DMS53 treated with DMSO at 0.1 percent for 48 hours (cell line): ENCODE measurements around the gene CMSS1.
"Not testable (repeated sequence)": the region's sequence is repeated elsewhere in the genome, so short reads cannot be mapped to it uniquely, and the experiment has no call there.

Experiments used
- DNase-seq: peaks from one replicate; lab custom pipeline; 2025; ENCODE audit not compliant: unreplicated experiment; lab: John Stamatoyannopoulos, UW

CMSS1 gene

DNA sequence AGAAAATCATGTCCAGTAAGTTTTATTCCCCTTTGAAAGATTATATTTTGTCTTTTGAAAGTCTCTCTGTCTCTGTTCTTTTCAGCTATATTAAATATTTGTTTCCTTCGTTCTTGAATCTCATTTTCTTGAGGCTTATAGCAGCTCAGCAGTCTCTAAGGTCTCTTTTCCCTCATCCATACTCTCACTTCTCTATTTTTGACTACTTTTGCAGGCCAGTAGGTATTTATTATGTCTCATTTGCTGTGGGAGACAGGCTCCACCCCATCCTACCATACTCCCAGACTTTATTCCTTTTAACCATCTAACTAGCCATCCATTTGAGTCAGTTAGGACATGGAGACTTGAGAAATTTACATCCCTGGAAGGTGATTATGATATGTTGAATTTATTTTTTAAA is 225.6 kb downstream of the CMSS1 start:
- no peak for DNase-seq

DNA sequence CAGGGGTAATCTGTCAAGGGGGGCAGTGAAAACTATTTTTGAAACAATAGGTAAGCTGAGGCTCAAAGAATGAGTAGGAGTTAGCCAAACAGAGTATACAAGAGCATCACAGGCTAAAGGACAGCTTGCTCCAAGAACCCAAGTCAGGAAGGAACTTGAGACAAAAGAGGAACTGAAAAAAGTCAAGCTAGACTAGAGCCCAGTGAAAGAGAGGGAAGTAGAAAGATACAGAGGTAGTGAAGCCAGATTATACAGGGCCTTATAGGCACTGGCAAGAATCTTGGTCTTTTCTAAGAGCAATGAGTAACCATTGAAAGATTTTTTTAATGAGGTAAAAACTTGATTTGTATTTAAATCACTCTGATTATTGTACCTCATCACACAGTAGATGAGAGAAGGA is 226.7 kb downstream of the CMSS1 start:
- no peak for DNase-seq

DNA sequence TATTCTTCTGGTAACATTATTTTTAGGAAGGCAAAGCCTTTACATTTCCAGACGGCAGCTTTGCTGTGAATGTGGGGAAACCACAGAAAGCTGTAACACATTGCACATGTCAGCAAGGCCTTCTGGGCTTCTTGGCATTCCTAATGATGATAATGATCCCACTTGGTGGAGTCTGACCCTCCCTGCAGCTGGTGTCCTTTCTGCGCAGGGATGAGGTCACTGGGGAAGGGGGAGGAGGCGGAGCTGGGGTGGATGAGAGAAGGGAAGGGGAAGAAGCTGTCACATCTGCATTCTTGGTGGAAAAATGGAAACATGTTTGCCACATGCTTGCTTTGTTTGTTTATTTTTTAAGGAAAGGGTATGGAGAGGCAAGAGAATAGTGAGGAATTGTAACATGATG is 228.0 kb downstream of the CMSS1 start:
- DNase-seq = no peak

DNA sequence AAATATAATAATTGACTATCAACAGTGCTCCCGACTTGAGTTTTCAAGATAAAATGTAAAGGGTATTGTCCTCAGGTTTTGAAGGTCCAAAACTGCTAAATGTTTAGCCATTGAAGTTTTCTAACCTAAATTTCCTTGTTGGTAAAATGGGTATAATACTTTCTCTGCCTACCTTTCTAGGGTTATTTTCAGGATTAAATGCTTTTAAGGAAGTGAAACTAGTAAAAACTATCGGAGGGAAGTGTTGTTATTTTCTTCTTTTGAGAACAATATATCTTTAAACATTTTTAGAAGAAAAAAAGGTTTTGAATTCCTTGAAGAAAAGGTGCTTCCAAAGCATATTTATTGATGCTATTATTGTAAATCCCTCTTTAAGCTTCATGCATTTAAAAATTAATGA is 229.3 kb downstream of the CMSS1 start:
- DNase-seq = no peak

DNA sequence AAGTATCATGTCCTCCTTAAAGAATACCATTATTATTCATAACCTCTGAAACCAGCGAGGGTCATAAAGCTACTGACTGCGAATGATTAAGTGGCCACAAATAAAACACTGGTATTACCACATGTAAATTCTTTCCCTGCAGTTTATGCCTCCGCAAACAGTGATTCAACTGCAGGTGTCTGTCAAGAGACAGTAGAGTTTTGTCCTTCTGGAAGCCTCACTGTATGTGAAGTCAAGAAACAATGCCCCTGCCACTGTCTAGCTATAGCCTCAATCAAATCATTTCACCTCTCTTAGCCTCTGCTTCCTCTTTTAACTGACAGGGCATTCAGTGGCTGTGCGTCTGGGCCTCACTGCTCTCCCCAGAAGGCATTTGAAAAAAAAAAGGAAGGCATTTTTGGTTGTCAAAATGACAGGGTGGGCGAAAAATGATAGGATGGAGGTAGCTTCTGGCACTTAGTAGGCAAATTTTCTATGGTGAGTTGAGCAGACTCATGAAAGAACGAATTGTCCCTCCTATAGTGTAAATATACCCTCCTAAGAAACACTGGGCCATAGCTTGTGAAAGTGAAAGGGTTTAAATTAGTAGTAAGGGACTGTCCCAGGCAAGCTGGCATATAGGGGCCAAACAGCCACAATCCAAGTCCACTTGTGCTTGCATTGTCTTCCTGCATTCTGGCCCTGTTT is 229.9 kb downstream of the CMSS1 start:
- DNase-seq = peak; percentile 47

DNA sequence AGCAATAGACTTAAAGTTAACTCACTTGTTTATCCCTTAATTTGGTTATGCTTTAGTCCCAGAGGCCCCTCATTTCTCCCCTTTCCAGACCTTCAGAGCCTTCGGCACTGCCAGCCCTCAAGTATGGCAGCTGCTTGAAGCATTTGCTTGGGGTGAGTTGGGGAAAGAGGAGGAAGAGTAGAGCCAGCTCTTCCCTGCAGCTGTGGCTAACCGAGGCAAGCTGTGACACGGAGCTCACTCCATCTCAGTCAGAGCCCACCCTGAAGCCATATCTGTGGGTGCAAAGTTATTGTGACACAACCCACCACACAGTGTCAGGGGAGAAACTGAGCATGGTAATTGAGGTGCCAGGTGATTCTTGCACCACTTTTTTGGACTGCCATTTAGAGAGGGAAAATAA is 230.6 kb downstream of the CMSS1 start:
- DNase-seq = no peak

DNA sequence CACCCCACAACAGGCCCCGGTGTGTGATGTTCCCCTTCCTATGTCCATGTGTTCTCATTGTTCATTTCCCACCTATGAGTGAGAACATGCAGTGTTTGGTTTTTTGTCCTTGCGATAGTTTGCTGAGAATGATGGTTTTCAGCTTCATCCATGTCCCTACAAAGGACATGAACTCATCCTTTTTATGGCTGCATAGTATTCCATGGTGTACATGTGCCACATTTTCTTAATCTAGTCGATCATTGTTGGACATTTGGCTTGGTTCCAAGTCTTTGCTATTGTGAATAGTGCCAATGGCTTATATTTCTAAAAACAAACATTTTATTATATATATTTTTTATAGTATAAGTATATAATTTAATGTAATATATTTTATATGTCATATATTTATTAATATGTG is 233.9 kb downstream of the CMSS1 start:
- DNase-seq = not testable (repeated sequence)

DNA sequence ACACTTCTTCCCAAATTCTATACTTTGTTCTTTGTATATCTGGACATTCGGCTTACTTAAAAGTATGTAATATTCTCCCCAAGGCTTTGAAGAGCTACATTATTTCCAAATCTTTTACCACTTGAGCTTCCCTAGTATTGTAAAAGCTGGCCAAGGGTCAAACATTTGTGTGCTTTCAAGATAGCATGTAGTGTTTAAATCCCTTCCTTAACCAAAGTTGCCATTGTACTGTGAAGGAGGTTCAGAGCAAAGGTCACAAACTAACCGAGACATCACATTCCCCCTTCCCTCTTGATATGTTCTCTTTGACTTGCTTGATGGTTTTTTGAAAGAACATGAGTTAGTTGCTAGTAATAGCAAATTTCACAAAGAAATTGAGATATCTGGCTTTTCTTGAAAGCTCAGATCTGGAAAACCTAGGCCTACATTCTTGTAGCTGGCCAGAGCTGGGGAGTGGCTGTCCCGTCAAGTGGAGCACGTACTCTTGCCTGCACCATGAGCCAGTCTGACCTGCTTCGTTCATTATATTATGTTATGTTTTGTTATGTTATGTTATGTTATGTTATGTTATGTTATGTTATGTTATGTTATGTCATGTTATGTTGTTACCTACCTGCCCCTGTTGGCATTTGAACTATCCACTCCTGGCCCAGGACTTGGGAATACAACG is 236.4 kb downstream of the CMSS1 start:
- no peak for DNase-seq

DNA sequence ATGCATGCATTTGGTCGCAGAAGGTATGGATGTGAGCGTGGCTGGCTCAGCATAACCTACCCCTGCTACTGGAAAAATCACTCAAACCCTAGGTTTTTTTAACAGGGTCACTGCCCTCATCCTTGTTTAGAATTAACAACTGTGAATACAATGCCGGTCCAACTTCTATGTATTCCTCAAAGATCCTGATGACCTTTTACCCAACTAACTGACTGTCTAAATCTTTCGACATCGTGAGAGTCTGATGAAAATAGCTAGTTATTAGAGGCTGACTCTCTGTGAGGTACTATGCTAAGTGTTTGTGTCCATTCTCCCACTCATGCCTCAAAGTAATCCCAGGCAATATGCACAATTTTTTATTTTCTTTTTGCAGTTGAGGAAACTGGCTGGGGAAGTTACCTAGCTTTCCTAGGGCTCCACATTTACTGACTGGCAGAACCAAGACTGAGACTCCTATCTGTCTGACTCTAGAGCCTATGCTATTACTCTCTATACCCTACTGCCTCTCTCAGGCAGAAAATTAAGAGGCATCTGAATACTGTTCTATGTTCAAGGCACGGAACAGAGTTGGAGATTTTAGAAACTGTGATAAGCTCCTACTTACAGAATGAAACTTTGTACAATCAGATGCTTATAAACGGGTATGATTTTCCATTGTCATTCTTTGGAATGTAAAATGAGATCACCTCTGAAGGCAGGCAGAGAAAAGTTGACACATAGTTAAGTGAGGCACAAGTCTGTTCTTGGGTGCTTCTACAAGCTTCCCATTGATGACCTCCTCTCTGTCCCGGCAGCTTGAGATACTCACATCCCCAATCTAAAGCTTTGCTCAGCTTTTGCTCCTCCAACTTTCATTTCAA is 240.3 kb downstream of the CMSS1 start:
- DNase-seq = no peak

DNA sequence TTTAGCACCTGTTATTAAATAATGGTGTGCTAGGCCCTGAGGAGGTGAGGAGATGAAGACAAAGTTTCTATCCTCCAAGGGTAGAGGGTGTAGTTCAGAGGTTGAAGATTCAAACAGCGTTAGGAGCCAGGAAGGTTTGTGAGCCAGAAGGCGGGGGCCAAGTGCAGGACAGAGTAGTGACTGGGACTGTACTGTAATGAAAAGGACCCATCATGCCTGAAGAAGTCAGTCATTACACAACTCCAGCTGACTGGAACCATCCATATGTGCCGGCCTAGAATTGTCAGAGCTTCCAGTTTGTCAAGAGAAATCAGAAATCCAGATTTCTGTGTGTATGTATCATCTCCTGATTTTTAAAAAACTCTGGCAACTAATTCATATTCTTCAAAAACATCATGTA is 241.8 kb downstream of the CMSS1 start:
- no peak for DNase-seq

DNA sequence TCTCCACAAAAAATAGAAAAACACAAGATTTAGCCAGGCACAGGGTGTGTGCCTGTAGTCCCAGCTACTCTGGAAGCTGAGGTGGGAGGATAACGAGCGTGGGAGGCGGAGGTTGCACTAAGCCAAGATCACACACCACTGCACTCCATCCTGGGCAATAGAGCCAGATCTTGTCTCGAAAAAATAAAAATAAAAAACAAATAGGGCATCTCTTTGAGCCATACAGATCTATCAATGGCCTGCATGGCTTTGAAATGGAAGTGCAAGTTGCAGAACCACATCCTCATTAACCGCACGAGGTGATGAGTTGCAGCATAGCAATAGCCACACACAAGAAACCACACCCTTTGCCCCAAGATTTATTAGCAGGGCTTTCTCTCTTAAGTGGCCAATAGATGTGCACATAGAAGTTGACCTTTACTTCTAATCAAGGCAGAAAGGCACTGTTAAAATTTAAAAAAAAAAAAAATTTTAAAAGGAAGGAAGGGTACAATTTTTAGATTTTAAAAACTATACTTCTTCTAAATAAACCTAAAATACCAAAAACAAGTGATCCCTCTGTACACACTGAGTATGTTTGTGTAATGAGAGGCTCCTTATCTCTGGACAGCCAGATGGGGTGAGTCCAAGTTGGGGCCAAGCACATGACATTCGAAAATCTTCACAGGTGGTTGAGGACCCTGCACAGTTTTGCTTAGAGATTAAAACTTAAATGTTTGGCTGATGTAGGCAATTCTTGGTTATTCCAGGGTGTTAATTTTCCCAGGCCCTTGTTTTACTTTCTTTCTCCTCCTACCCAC is 243.2 kb downstream of the CMSS1 start:
- no peak for DNase-seq

DNA sequence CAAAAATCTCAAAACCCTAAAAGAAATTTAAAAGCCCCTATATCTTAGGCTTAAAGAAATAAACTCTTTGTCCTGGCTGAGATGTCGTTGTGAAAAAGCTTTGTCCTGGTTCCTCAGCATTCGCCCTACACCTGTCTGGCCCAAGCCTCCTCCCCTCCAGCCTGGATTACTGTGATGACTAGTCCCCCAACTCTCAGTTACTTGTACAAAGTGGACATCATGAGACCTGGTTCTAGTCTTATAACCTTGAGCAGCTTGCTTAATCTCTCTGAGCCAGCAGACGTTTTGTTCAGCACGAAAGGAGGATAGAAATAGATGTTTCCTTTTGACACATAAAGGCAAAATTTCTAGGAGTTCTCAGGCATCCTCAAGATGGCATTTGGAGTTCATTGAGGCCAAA is 245.0 kb downstream of the CMSS1 start:
- no peak for DNase-seq

DNA sequence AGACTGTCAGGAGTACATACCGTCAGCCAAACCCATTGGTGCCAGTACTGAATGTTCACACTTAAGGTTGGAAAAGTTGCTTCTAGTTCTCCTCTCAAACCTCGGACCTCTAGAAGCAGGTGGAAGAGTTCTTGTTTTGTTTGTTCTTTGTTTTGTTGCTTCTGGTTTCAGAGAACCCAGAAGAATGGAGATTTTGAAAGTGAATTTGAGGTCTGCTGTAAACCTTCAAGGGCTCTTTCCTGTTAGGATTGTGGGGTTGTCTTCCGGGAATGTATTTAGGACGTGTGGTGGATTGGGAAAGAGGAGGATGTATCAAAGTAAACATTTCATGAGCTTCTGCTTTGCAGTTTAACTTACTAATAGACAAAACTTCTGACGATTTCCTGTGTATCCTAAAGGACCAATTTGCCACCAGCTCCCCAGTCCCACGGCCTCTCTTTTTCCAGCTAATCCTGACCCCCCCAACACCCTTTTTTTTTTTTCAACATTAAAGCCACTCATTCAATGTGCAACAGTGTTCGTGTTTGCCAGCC is 246.3 kb downstream of the CMSS1 start:
- no peak for DNase-seq

DNA sequence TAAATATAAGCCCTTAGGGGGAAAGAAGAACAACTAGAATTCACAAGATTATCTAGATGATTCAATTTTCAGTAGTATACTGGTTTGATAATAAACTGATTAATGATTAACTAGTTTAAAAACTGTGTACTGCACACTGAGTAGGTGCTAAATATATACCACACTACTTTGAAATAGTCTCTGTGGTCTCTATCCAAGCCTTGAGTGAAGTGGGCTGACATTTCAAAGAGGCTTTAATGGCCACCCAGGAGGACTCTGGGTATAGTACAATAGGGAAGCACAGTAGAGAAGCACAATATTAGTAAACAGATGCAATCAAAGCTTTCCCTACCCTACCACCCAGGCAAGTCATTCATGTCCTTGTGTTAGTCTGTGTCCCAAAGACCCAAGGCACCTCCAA is 249.9 kb downstream of the CMSS1 start:
- no peak for DNase-seq

DNA sequence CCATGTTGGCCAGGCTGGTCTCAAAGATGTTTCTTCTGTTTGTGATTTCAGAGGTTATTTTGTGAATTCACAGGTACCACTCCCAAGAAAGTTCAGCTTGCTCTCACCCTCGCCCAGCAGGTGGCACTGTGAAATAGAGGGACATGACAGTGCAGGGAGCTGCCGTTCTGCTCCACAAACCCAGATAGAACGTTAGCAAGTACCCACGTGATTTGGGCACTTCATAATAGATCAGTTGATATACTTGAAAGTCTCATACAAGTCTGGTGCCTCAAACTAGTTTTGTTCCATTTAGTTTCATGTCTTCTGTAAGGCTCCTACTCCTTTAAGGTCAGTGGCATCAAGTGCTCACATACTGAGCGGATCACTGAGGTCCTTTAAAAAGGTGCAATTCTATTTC is 251.2 kb downstream of the CMSS1 start:
- peak; percentile 45 for DNase-seq

DNA sequence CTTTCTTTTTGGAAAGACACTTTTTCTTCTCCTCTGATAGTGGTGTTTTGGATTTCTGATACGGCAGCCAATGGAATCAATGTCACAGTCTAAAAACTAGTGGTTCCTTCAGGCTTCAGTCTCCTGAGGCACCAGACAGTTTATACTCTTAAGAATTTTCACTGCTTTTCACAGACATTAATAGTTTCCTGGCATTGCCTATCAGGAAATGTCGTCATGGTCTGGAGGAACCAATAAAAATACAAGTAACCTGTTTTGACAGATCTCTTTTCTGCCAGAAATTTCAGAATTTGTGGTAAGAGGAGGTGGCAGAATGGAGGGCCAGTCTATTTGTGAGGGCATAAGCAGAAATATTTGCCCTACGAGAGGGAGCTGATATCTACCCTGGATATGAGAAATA is 251.8 kb downstream of the CMSS1 start:
- DNase-seq = no peak

DNA sequence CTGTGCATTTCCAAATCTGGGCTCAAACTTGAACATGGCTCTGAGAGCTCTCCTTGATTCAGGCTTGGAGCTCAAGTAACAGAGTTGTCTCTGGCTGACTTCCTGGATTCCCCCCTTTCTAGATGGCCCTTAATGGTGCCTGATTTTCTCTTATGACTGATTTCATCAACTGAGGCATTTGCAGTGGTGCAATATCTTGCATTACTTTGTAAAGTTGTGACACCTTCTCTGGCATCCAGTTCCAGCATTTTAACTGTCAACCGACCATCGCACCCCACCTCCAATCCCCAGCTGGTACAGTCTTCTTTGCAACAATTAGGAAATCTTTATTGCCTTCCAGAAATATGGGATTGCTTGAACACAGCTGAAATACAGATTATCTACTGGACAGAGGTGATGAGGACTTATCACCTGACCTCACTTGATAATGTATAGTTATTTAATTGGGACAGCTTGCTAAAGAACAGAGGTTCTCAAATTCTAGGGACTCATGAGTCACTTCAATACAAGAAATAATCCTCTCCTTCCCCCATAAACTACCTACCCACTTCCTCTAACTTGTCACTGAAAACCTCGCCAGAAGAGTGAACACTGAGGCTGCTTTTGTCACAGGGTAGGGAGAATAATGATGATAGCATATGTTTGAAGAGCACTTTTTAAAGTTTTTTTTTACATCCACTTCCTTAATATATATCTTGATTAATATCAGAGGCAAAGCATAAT is 254.8 kb downstream of the CMSS1 start:
- DNase-seq = no peak

DNA sequence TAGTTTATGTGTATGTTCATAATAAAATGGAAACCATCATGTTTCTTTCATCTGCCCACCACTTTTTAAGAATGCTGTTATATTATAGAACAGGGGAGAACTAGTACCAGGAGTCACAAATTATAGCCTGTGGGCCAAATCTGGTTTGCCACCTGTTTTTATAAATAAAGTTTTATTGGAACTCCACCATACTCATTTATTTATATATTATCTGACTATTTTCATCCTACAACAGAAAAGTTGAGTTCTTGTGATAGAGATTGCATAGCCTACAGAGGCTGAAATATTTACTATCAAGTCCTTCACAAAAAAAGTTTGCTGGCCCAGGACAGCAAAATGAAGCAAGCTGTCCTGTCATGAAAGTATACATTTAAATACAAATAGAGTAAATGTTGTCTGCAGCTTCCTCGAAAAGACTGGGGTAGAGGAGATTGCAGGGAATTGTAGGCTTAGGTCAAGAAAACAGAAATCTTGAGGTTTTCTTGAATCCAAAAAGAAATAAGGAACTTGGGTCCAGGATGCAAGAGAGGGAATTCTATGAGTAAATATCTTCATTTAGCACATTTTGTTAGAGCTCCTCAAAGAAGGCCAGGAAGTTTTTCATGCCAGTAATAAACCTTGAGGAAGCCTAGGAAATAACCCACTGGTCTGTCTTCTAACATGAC is 255.5 kb downstream of the CMSS1 start:
- DNase-seq = no peak

DNA sequence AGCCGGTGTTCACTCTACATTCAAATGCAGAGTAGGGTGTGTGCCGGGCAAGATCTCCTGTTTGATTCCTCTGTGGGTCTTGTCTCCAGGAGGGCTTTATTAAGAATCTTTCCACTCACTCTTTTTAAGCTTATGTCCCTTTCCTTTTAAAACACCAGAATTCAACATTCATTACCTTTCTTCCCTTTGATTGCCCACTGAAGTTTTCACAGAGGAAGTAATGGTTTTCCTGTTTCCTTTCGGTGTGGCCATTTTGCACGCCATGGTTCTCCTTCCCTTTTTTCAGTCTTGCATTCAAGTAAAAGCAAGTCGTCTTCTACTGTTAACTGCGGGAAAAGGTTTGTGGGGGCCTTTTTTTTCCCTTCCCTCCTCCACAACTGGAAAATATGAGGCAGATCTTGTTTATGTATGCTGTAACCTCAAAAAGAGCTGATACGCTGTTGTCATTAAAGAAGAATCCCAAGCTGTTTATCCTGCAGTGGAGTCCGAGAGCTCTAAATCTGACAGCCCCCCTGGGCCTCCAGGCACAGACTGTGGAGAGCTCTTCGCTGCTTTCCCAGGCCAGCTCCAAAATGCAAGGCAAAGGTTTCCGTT is 256.1 kb downstream of the CMSS1 start:
- DNase-seq = no peak
